NCI-H2196 treated with DMSO at 0.1 percent for 48 hours (cell line): ENCODE data around the gene NPY1R.

Source experiments
- DNase-seq: peaks from one replicate; lab custom pipeline; 2025; ENCODE audit not compliant: unreplicated experiment; lab: John Stamatoyannopoulos, UW

NPY1R gene

DNA sequence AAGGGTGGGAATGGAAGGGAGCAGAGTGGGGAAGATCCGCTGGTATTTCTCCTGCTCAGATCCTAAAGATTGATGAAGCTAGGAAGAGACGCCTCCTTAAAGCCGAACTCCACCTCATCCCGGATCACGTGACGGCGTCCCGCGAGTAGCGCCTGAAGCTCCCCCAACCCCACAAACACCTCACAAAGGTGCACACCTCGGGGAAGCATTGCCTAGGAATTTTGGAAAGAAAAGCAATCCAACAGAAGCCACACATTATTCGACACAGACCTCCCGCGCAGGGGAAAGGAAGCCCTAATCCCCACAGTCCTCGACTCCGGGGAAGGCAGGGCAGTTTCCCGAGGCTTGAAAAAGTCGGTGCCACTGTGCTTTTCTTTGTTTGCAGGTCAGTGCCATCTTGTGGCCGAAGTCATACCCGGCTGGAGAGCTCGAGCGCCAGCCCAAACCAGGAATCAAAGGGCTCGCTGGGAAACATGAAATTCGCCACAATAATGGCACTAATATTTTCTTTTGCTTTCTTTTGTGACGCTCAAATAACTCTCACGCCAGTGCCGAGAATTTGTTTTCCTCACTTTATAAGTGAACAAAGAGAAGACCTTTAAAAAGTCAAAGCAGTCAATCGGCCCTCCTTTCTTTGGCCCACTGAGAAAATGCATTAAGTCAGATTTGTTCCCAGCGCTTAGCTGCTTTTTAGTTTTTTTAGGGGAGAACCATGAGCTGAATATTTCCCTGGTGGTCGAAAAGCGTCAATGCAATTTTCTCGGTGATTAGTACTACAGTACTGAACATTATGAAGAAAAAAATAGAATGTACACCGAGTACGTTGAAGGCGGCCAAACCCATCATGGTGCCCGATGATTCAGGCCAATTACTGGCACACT is at the start of gene NPY1R:
TSS of gene NPY1R (minus strand) at position 71 of the 881 bp plus-strand sequence. CDS start 6,042 bp downstream, outside the sequence.
- no peak for DNase-seq

DNA sequence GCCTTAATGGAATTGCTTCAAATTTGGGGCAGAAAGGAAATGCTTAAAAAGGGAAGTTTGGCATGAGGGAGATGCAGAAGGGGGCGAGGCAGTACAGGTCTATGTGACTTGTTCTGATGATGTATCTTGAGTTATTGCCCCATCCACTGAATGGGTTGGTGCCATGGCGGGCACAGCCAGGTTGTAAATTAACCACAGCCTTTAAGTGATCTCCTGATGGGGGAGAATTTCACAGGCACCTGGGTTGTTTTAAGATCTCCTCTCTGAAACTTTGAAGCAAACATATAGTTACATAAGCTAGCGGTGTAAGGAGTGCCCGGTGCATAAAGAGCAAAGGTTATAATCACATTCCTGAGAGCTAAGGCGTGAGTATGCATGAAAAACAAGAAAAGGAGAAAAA is 48.3 kb upstream of the NPY1R start:
- DNase-seq: no peak

DNA sequence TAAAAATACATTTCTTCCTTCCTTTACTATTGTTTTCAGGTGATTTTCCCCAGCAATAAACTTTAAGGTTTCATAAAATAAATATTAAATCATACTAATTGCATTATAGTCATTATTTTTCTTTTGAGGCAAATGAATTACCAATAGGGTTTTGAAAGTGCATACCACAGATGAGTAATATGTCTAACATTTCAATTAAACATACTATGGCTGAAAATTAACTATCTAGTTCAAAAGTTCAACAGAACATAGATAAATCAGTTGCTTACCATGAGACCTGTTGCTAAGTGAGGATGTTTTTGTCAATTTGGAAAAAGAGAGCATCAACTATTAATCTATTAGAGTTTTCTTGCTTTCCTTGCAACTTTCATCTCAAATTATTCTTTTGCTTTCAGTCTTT is 46.3 kb upstream of the NPY1R start:
- no peak for DNase-seq

DNA sequence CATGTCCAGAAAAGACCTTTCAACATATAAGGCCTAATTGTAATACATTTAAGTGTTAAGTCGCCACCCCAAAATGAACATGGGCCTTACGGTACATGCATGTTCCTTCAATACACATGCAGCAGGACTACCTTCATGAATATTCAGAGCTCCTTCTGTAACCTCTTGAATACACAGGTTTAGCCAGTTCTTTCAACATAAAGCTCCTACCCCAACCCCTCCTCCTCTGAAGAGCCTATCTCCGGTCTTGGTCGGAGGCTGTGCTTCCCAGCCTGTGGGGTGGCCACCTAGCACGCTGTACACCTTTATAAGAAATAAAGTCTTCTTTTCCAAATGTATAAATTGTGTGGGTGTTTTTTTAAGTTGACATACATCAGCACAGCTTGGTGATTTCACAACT is 39.6 kb upstream of the NPY1R start:
- no peak for DNase-seq

GRCh38 chr4:163367651-163368050 is 35.3 kb upstream of the NPY1R start:
- DNase-seq: no peak

DNA sequence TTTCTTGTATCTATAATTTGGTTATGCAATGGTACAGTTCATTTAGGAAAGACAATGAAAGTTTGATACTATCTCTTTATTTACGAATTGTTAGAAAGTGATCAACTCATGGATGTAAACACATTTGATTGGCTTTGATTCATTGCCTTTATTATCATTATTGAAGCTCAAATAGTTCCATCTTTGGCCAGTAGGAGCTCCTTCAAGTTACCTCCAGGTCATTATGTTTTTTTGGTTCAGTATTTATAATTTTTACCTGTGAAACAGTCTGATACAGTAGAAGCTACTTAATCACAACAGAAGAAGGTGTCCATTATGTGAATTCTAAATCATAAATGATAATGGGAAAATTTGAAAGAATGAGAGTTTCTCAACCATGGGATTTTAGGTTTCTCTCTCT is 23.7 kb upstream of the NPY1R start:
- no peak for DNase-seq

DNA sequence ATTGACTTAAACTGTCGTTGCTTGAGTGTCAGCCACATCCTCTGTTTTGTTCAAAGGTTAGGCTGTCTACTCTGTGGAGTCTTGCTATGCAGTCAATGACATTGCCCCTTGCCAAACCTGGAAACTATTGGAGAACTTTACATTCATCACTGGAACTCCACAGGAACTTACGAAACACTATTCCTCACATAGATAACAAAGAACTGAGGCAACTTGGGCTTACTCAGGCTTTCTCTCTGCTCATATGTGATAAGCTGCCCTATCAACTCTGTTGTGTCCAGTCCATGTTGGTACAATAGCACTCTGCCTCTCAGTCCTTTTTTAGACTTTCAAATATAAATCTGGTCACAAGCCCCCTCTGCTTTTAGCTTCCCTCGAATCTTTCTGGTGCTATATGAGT is 20.7 kb upstream of the NPY1R start:
- DNase-seq: no peak

GRCh38 chr4:163350672-163351071 is 18.3 kb upstream of the NPY1R start:
- no peak for DNase-seq

- DNase-seq: no peak
These were observed 12.0 kb upstream of the NPY1R start for GRCh38 chr4:163344147-163345125.

DNA sequence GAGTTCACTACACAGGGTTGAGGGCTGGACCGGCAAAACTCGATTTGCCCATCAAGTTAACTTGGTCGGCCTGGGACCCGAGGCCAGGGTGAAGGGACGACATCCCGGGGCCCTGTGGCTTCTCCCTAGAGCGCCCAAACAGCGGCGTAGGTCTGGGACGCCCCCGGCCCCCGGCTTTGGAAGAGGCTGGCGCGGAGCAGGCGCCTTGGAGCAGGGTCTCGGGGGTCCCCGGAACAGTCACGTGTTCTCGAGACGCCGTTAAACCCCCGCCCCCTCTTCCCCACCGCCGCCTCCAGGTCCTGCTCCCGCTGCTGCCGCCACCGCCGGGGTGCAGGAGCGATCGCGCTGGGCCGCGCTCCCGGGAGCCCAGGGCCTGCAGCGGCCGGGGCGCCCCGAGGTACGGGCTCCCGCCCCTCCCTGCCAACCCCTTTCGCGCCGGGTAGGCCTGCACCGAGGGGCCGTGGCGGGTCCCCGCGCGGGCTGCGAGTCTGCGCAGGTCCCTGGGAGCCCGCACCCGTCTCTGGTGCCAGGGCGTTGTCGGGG is 11.3 kb upstream of the NPY1R start, which contains the start of gene NPY5R:
TSS of gene NPY5R (plus strand) at position 289 of the 543 bp plus-strand sequence. CDS start 6,382 bp downstream, outside the sequence.
- DNase-seq: no peak

DNA sequence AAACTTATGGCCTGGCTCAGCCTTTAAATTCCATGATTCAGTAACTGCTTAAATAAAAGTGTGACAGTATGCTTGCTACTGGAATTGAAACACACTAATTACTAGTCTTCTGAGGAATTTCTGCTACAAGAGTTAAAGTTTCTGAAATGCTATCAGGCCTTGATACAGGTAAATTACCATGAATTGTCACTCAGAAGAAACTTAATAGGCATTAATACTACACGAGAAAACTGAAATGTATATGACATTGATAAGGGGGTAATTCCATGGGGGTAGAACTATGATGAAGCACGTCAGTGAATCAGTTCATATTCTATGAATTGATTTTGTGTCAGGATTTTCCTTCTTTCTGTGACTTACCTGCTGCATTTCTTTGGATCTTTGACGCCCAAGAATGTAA is 3.0 kb upstream of the NPY1R start:
- DNase-seq: no peak

DNA sequence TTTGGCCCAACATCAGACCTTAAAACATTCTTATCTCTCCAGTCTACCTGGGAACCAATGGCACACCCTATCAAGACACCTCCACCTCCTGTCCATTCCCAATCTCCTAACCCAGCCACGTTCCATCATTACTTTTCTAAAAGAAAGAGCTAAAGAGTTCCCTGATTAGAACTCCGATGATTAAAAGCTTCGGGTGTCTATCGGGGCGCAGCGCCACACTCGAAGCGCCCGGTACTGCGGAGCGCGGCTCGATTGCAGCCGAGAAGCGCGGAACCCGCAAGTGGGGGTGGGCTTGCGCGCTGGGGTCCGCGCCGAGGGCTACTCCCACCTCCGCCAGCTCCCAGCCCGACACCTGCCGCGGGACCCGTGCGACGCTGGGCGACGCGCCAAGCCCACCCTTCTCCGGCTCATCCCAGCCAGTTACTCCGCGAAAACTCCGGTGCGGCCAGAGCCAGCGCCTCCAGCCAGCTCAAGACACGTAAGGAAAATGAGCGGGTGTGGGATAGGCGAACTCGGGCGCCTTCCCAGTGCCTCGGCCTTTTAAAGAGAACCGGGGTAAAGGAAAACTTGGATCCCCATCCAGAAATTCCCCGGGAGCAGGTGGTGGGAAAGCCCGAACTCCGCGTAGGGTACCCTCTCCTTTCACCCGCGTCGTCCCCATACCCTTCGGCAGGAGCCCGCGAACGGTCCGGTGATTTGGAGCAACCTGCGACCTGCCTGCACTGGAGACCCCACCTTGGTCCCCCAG is 593 bp downstream of the NPY1R start:
- DNase-seq: no peak

GRCh38 chr4:163330916-163331628 is 1.3 kb downstream of the NPY1R start:
- no peak for DNase-seq

DNA sequence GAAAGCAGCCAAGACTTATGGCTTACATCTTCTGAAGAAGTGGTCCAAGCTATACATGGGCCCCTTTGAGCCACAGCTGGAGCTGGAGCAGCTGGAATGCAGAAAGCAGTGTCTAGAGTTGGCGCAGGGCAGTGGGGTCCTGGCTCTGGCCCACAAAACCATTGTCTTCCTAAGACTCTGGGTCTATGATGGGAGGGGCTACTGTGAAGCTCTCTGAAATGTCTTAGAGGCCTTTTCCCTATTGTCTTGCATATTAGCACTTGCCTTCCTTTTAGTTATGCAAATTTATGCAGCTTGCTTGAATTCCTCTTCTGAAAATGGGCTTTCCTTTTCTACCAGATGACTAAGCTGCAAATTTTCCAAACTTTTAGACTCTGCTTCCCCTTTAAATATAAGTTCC is 15.3 kb downstream of the NPY1R start:
- no peak for DNase-seq

DNA sequence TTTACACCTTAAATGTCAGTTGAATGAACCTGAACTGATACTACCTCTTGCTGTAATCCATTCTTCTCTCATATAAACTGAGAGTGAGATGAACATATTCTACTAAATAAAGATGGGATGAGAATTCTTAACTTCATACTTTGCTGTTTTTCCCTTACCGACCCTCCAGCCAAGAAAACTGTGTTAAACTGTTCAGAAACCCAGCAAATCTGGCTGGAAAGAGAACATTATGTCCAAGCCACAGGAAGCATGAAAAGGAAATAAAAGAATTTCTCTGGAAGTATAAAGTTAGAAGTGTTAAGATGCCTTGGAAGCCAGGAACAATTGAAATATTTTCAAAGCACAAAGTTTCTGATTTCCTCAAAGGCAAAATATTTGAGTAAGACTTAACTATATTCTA is 22.9 kb downstream of the NPY1R start:
- no peak for DNase-seq

DNA sequence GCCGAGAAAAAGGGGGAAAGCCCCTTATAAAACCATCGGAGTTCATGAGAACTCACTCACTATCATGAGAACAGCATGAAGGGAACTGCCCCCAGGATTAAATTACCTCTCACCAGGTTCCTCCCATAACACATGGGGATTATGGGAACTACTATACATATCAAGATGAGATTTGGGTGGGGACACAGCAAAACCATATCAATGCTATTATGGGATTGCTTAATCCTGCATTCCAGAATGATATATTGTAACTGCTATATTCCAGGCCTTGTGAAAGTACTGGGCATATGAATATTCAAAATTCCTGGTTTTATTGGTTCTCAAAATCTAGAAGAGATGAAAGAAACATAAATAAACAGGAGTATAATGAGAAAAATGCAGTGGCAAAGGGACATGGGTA is 29.3 kb downstream of the NPY1R start:
- no peak for DNase-seq

DNA sequence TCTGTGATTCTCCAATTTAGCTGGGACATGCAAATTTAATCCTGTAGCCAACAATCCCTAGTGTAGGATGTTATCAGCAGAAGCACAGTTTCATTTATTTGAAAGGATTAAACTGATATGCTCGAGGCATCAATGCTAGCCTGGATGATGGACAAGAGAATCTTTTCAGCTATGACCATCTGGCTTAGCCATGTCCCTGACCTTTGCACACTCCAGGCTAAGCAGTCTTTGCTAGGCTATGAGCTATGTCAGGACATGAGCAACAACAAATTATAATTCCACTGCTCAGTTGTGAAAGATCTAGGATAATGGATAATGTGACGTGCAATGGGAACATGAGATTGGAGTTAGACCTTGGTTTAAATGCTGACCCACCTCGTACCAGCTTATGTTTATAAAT is 32.0 kb downstream of the NPY1R start:
- DNase-seq: no peak

GRCh38 chr4:163295138-163295537 is 37.3 kb downstream of the NPY1R start:
- no peak for DNase-seq

- DNase-seq: no peak
These were observed 48.1 kb downstream of the NPY1R start for GRCh38 chr4:163284304-163284703.
